HG03060 (cell line): ENCODE results near the gene DTHD1.
A peak's percentile ranks its signal among the peaks of the same experiment; 100 is the strongest.

ENCODE experiments used
- ATAC-seq: cut with Tn5 transposase; IDR thresholded peaks from one replicate; pipeline ENCODE4 v1.9.1; 2021; ENCODE audit warnings: low read depth, moderate number of reproducible peaks; ENCODE audit not compliant: unreplicated experiment

Gene DTHD1

DNA sequence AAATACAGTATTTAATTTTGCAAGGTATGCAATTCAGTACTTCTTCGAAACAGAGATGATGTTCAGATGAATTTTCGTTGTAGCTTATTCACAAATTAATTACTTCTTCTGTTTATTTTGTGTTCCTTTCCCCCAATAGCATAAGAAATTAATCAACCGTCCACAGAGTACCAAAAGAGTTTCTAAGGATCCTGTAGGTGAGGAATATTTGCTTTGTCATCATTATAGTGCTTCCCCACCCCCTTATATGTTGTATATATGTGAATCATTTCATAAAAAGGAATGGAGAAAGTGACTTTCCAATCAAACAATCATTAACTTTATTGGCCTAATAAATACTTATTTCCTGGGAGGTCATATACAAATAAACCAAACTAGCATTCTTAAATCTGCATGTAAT is 57.6 kb downstream of the DTHD1 start:
- no peak for ATAC-seq

DNA sequence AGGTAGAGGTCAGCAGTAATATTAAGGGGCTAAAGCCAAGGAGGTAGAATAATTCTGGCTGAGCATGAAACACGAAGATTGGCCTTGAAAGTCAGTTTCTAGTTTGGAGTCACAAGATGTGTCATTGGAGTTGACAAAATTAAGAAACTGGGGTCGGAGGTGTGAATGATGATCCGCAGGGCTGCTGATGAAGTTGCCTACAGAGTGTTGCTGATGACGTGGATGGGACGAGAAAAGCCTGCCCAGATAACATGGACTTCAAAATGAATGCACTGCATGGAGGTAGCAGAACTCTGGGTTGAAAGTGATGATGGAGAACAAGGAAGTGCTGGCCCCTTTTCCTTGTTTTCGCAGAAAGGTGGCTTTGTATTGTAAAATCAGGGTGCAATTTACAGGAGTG is 60.5 kb downstream of the DTHD1 start:
- no peak for ATAC-seq

DNA sequence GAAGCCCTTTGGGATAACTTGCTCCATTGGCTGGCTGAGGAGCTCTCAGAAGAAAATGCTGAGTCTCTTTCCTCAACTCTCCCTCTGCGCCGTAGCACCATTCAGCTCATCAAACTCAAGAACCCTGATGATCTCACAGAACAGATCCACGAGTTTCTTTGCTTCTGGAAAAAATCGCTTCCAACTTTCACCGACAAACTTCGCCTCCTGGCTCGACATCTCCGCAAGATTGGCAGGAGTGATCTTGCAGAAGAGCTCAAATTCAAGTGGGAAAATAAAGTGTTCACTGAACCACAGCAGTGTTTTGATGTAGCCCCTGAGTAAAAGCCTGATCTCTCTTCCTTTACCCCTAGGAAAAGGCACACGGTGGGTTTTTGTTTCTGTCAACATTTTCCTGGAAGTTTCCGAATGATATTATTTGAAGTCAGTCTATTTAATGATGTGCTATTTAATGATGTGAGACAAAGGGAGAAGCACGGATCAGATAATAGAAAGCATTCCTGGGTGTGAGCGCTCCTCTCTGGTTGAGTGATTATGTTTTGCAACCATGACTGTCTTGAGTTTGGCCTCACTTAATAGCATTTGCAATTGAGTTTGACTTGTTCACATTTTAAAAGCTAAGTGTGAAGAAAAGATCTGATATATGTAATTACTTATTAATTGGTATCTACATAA is 62.2 kb downstream of the DTHD1 start:
- ATAC-seq = no peak

DNA sequence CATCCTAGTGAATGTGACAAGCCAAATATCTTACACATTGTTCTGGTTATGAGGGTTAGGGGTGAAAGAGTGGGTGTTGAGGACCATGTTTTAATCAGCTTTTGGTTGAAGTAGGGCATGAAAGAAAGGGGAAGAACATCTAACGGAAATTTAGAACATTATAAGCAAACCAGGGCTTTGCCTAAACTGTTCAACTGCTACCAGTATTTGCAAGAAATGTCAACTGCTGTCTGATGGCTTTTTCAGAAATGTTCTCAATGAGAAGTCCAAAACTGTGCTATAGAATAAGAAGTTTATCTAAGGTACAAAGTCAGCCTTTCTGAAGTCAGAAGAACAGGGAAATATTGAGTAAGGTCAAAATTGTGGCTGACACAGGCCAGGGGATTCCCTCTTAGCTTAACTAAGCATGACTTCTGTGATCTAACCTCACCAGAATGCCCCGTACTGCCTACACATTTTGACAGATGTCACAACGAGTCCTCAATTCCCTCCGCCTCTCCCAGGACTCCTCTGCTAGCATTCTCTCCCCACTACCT is 67.1 kb downstream of the DTHD1 start:
- peak; percentile 93 for ATAC-seq

DNA sequence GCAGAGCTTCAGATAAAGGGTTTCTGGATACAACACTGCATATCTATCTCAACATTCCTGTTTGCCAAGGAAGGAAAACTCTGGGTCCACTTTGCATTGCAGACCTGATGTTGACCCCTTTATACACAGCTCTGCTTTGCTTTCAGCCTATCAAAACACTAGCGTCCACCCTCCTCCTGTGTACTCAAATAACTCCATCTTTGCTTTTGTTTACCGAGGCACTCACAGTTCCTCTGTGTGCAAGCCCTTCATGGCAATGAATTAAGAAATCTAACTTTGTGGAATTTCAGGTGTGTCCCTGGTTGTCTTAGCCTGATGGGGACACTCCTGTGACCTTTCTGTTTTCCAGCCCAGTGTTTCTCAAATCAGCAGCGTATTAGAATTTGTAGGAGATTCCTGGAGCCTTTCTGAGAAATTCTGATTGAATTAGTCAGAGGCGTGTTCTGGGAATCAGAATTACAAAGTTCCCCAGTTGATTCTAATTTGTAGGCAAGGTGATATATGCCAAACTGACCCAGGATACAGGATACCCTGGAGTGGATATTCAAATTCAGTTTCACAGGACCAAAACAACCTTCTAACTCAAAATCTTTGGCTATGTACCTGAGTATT is 68.6 kb downstream of the DTHD1 start:
- ATAC-seq = no peak

DNA sequence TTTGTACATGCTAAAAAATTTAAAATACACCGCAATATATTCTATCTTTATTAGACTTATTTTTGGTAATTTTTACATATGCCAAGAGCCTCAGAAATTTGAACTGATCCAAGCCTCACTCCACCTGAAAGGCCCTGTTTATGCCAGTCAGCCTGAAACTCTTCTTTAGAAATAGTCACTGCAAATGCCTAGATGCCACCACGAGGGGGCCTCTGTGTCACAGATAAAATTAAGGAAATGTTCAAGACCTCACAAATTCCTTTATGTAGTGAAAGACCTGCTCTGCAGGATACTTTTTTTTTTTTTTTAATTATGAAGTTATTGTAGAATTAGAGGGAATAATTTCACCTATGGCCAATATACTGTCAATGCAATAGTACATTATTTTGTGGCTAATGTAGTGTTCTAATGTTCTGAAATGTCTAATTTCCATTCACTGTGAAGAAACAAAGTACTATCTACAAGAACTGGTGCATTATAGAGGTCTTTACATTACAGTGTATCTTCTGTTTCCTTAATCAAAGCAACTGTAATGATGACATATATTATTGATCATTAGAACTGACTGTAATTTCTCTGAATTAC is 69.8 kb downstream of the DTHD1 start:
- ATAC-seq = no peak

DNA sequence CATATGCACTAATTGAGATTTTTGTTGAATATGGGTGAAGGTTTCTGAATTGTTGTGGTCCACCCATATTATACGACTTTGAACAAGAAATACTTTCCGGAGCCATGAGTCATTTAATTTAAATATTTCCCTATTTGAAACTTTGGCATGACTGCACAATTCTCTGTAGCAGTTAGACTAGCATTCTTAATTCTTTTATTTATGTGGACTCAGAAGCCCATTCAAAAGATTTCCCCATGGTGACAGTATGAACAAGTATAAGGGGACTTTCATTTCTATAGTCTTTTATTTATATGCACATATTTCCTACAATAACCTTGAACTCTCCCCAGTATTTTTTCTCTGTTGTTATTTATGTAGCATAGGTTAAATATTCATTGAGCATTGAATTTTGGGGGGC is 72.6 kb downstream of the DTHD1 start:
- no peak for ATAC-seq

DNA sequence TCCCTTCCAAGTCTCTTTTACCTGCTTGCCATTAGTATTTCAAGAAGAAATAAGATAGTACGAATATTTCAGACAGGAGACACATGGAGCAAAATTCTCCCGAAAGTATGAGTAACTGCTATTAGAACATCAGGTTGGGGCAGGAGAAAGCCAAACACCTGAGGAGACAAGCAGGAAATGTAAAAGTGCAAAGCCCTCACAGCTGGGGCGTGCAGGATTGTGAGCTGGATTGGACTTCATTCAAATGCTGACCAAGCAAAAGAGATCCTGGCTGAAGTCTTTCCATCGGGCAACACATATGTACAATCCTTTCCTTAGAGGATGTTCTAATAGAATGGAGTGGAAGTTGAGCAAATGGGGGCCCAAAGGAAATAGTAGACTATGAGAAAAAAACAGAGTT is 76.8 kb downstream of the DTHD1 start:
- ATAC-seq = no peak

DNA sequence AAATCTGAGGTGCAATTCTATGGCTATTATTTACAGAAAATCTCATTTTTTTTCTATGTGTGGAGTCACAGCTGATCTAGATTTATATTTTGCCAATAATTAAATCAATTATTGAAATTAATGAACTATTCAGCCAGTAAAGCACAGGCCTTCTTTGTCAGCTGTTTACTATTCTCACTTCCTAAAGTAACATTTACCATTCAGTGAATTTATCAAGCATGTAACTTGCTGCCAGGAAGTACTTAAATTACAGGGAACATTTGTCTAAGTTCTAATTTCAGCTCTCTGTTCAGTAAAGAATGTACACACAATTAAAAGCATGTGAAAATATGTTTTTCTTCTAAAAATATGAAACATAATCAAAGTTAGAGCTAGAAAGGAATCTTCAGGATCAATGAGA is 79.3 kb downstream of the DTHD1 start:
- no peak for ATAC-seq

DNA sequence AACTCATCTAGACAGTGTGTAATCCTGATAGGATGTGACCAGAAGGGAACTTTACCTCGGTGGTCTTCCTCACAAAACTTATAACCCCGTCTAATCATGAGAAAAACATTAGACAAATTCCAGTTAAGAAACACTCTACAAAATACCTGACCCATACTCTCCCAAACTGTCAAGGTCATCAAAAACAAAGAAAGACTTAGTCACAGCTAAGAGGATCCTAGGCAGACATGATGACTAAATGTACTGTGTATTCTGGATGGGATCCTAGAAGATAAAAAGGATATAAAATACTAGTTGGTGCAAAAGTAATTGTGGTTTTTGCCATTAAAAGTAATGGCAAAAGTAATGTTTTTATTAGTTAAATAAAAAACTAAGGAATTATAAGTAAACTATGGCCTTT is 81.6 kb downstream of the DTHD1 start:
- no peak for ATAC-seq

DNA sequence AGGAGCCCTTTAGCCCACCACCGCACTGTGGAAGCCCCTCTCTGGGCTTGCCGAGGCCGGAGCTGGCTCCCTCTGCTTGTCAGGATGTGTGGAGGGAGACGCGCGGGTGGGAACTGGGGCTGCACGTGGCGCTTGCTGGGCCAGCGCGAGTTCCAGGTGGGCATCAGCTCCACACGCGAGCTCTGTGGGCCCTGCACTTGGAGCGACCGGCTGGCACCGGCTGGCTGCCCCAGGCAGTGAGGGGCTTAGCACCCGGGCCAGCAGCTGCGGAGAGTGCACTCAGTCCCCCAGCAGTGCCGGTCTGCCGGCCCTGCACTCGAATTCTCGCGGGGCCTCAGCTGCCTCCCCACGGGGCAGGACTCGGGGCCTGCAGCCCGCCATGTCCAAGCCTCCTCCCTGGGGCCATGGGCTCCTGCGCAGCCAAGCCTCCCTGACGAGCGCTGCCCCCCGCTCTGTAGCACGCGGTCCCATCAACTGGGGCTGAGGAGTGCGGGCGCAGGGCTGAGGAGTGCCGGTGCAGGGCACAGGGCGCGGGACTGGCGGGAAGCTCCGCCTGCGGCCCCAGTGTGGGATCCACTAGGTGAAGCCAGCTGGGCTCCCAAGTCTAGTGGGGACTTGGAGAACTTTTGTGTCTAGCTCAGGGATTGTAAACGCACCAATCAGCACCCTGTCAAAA is 93.6 kb downstream of the DTHD1 start:
- ATAC-seq = no peak

DNA sequence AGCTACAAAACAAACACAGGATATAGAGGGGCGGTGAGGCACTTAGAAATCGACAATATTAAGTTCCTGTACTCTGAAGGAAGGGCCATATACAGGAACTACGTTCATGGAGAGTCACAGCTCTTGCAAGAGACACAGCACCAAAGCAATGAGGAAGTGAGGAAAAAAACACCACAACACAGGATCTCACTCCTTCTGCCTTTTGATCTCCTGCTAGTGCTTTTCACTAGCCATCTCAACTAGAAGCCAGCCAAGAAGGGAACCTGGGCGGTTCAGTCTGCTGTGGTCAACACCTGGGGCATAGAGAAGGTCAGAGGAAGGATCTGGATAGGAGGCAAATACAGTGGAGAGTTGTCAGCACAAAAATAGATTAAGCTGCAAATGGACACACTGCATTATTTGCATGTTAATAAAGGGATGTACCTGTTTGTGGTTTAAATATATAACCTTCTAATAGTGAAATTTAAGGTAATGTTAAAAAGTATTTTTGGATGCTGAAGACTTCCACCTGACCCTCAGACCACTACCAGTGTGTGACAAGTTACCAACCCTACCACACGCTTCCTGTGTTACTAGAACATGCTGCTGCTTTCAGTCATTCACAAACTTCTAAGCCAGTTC is 104.6 kb downstream of the DTHD1 start:
- ATAC-seq = peak; percentile 72

DNA sequence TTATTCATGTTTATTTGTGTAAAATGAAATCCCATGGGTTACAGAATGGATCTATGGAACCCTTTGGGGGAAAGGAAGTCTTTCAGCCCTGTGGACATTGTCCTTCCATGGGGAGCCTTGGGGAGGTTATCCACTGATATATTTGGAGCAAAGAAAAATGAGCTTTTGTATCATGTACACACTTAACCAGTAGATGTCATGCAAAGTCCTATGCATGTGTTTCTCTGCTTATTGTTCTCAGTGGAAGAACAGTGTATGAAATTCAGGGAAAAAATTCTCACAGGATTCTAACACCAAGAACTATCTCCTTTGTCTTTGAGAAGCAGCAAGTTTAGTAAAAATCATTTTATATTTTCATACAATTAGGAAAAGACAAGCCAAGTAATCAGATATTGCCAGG is 105.3 kb downstream of the DTHD1 start:
- no peak for ATAC-seq

DNA sequence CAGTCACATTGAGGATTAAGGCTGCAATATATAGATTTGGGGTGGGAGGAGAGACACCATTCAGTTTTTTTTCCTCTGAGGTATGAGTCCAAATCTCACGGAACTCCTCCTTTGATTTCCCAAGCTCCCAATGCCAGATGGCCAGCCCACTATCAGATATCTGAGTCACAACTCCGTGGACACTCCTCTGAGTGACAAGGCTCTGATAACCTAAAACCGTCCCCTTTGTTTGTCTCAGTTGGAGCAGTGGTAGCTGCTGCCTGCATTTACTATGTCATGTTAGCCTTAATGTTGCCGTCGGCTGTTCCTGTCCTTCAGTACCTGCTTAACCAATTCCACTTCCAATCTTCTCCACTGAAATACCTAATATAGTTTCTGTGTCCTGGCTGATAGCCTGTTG is 107.3 kb downstream of the DTHD1 start:
- no peak for ATAC-seq

DNA sequence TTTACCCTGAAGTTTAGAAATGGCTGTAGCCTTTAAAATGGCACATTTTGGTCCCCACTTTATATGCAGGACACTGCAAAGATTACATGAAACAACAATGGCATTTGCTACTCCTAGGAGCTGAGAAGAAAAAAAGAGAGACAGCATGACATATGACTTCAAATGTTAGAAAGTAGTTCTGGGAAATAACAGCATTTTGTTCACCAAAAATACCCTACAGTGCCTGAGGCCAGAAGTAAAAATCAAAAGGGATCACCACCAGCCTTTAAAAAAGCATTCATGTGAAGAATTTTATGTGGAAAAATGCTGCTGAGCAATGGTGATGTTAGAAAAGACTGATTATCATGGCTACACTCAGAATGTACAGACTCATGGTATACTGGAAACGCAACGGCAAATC is 110.0 kb downstream of the DTHD1 start:
- no peak for ATAC-seq

DNA sequence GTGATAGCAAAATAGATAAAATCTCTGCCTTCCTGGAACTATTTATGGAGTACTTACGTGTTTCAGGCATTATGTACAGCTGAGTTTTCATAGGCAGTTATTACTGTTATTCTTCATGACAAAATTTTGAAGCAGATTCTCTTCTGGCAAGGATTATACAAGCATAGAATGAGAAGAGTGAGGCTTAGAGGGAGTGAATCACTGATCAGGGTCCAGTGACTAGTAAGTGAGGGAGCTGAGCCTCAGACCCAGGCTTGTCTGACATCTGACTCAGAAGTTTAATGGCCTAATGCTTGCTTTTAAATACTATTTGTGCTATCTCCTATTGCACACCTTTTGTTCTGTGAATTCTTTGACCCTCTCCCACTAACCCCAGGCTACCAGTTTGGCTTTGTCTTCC is 110.6 kb downstream of the DTHD1 start:
- ATAC-seq = no peak

DNA sequence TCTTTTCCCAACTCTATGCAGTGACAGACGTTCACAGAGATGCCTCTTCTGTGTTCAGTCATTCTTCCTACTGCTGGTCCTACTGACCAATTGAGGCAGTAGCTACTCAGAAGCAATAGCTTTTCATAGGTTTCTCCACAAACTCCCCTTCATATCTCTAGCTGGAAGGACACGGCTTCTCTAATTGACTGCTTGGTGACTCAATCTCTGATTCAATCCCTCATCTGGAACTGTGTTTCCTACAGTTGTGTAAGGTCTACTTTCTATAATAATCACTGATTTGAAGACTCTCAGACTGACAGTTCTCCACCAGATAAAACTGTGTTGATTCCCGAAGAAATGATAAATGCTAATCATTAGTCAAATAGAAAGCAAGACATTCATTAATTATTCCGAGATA is 111.5 kb downstream of the DTHD1 start:
- ATAC-seq = no peak
